Naive B cell (primary cell): ENCODE measurements around the gene SLC39A3. TPM values are rescaled to one million over a fixed set of nuclear protein-coding genes. Genes with fewer than 3 reads are reported as not detected.

Source experiments
- ATAC-seq, 2 donors: fragments of 150-1000 bp; cut with Tn5 transposase; 2 replicates each; pipeline ENCODE4 v1.10.0; 2021; ENCODE audit warnings: low read depth in 2 of 2, mild to moderate bottlenecking in 2 of 2, moderate library complexity in 2 of 2
- DNase-seq: peaks from one replicate; pipeline ENCODE4 v3.0.0; 2022
- H3K27ac Mint-ChIP-seq, 6 donors: one replicate each; pipeline ENCODE4 v1.8.0; 2020 to 2022; ENCODE audit warnings: mild to moderate bottlenecking in 6 of 6, mixed read lengths in 6 of 6, moderate library complexity in 5 of 6, inconsistent platforms in 2 of 6
- H3K27me3 Mint-ChIP-seq, 3 donors: one replicate each; pipeline ENCODE4 v1.8.0; 2021 to 2022; ENCODE audit warnings: mixed read lengths in 3 of 3, mild to moderate bottlenecking in 1 of 3
- H3K36me3 Mint-ChIP-seq, 2 donors: one replicate each; pipeline ENCODE4 v1.8.0; 2020 to 2022; ENCODE audit warnings: mixed read lengths in 2 of 2, inconsistent platforms in 1 of 2, mild to moderate bottlenecking in 1 of 2
- H3K4me1 Mint-ChIP-seq, 3 donors: one replicate each; pipeline ENCODE4 v1.8.0; 2020 to 2022; ENCODE audit warnings: mixed read lengths in 3 of 3, inconsistent platforms in 1 of 3, mild to moderate bottlenecking in 1 of 3, moderate library complexity in 1 of 3
- H3K4me3 Mint-ChIP-seq, 8 donors: one replicate each; pipeline ENCODE4 v1.8.0; 2020 to 2022; ENCODE audit warnings: mild to moderate bottlenecking in 8 of 8, mixed read lengths in 8 of 8, moderate library complexity in 8 of 8, inconsistent platforms in 2 of 8
- H3K9me3 Mint-ChIP-seq, 7 donors: one replicate each; pipeline ENCODE4 v1.8.0; 2020 to 2022; ENCODE audit warnings: mixed read lengths in 7 of 7, mild to moderate bottlenecking in 5 of 7, inconsistent platforms in 2 of 7, moderate library complexity in 1 of 7
- polyA plus RNA-seq, 6 donors: library from polyadenylated mRNA; unstranded; fragments of 300-500 nt; fragmentation: Illumina TruSeq; gene quantifications; one replicate each; pipeline ENCODE4 v1.2.3, GENCODE V29; 2021; ENCODE audit warnings: low read depth in 6 of 6

Gene SLC39A3
- polyA plus RNA-seq, 6 donors from 2014 or later: 56.2 to 88.7 (median 60.5) TPM

GRCh38 chr19:2731181-2731995 lies 8.4 kb downstream of the SLC39A3 start:
- Mint-ChIP-seq H3K27me3 (no peaks in the 10 kb centered on the region), H3K4me1 (peaks cover 20 to 28% (median 27%) of the 10 kb centered on the region in 3 donors), H3K9me3 (no peaks in the 10 kb centered on the region), H3K27ac (peak overlapping the region in 2 of 6 donors; percentile 11 to 59), H3K36me3 (peaks cover 0 to 4% of the 10 kb centered on the region in 2 donors), H3K4me3 (peak overlapping the region in 1 of 8 donors; percentile 42)
- no peak for DNase-seq
- no peak for ATAC-seq

- Mint-ChIP-seq H3K4me1 (peaks cover 23 to 31% (median 24%) of the 10 kb centered on the region in 3 donors), H3K27ac (no peak overlapping the region), H3K4me3 (no peak overlapping the region), H3K27me3 (no peaks in the 10 kb centered on the region), H3K9me3 (peaks cover 0 to 1% (median 0%) of the 10 kb centered on the region in 7 donors), H3K36me3 (peaks cover 0 to 4% of the 10 kb centered on the region in 2 donors)
- no peak for ATAC-seq
- no peak for DNase-seq
These were observed 9.6 kb downstream of the SLC39A3 start for GRCh38 chr19:2729943-2730818.

- DNase-seq (no peak), ATAC-seq (peak in 1 of 2 donors; percentile 36)
- H3K9me3 Mint-ChIP-seq: peaks cover 0 to 1% (median 0%) of the 10 kb centered on the region in 7 donors
- H3K4me3 Mint-ChIP-seq: peak overlapping the region in 1 of 8 donors; percentile 44
- peaks cover 0 to 8% (median 0%) of the 10 kb centered on the region in 3 donors for H3K27me3 Mint-ChIP-seq
- H3K4me1 Mint-ChIP-seq: peaks cover 14 to 26% (median 18%) of the 10 kb centered on the region in 3 donors
- H3K27ac Mint-ChIP-seq: peak overlapping the region in 1 of 6 donors; percentile 15
- no peaks in the 10 kb centered on the region for H3K36me3 Mint-ChIP-seq
These were observed 10.9 kb downstream of the SLC39A3 start for GRCh38 chr19:2728783-2729387.

GRCh38 chr19:2727640-2727944 lies 12.2 kb downstream of the SLC39A3 start:
- ATAC-seq (no peak), DNase-seq (no peak)
- H3K27ac Mint-ChIP-seq: no peak overlapping the region
- H3K4me3 Mint-ChIP-seq: peak overlapping the region in 4 of 8 donors; percentile 12 to 77 (median 44)
- H3K27me3 Mint-ChIP-seq: peaks cover 0 to 8% (median 0%) of the 10 kb centered on the region in 3 donors
- H3K36me3 Mint-ChIP-seq: no peaks in the 10 kb centered on the region
- H3K9me3 Mint-ChIP-seq: peaks cover 0 to 1% (median 0%) of the 10 kb centered on the region in 7 donors
- peaks cover 13 to 24% (median 17%) of the 10 kb centered on the region in 3 donors for H3K4me1 Mint-ChIP-seq

GRCh38 chr19:2726904-2727639 lies 12.7 kb downstream of the SLC39A3 start:
- Mint-ChIP-seq H3K4me3 (peak overlapping the region in 6 of 8 donors; percentile 42 to 83 (median 68)), H3K4me1 (peaks cover 16 to 24% (median 17%) of the 10 kb centered on the region in 3 donors), H3K27ac (peak overlapping the region in 2 of 6 donors; percentile 14 to 65), H3K36me3 (no peaks in the 10 kb centered on the region), H3K27me3 (peaks cover 0 to 8% (median 0%) of the 10 kb centered on the region in 3 donors), H3K9me3 (peaks cover 0 to 1% (median 0%) of the 10 kb centered on the region in 7 donors)
- ATAC-seq (peak; percentile 43 to 53), DNase-seq (no peak)

- peak; percentile 8 to 22 for ATAC-seq
- peaks cover 0 to 1% (median 0%) of the 10 kb centered on the region in 7 donors for H3K9me3 Mint-ChIP-seq
- H3K4me3 Mint-ChIP-seq: peak overlapping the region in 5 of 8 donors; percentile 35 to 66 (median 61)
- no peak for DNase-seq
- H3K4me1 Mint-ChIP-seq: peaks cover 17 to 24% (median 21%) of the 10 kb centered on the region in 3 donors
- H3K27me3 Mint-ChIP-seq: peaks cover 0 to 8% (median 0%) of the 10 kb centered on the region in 3 donors
- peak overlapping the region in 2 of 6 donors; percentile 56 to 83 for H3K27ac Mint-ChIP-seq
- H3K36me3 Mint-ChIP-seq: no peaks in the 10 kb centered on the region
These were observed 13.5 kb downstream of the SLC39A3 start for GRCh38 chr19:2726160-2726855.

- Mint-ChIP-seq H3K4me3 (peak overlapping the region in 5 of 8 donors; percentile 7 to 81 (median 54)), H3K4me1 (peaks cover 22 to 35% (median 30%) of the 10 kb centered on the region in 3 donors), H3K36me3 (no peaks in the 10 kb centered on the region), H3K27ac (peak overlapping the region in 3 of 6 donors; percentile 51 to 89 (median 81)), H3K27me3 (peaks cover 0 to 8% (median 0%) of the 10 kb centered on the region in 3 donors), H3K9me3 (peaks cover 0 to 1% (median 0%) of the 10 kb centered on the region in 7 donors)
- DNase-seq: no peak
- no peak for ATAC-seq
These were observed 15.7 kb downstream of the SLC39A3 start for GRCh38 chr19:2724148-2724557.

- peak overlapping the region in 4 of 8 donors; percentile 9 to 68 (median 44) for H3K4me3 Mint-ChIP-seq
- H3K27me3 Mint-ChIP-seq: peaks cover 0 to 8% (median 0%) of the 10 kb centered on the region in 3 donors
- ATAC-seq (no peak), DNase-seq (no peak)
- H3K9me3 Mint-ChIP-seq: peaks cover 0 to 1% (median 0%) of the 10 kb centered on the region in 7 donors
- H3K4me1 Mint-ChIP-seq: peaks cover 19 to 37% (median 34%) of the 10 kb centered on the region in 3 donors
- H3K36me3 Mint-ChIP-seq: no peaks in the 10 kb centered on the region
- H3K27ac Mint-ChIP-seq: no peak overlapping the region
These were observed 16.1 kb downstream of the SLC39A3 start for GRCh38 chr19:2723747-2724146.

GRCh38 chr19:2723345-2723715 lies 16.5 kb downstream of the SLC39A3 start:
- Mint-ChIP-seq H3K27ac (peak overlapping the region in 2 of 6 donors; percentile 10 to 81), H3K4me3 (peak overlapping the region in 1 of 8 donors; percentile 20), H3K27me3 (peaks cover 0 to 8% (median 0%) of the 10 kb centered on the region in 3 donors), H3K9me3 (peaks cover 0 to 1% (median 0%) of the 10 kb centered on the region in 7 donors), H3K36me3 (no peaks in the 10 kb centered on the region), H3K4me1 (peaks cover 17 to 36% (median 34%) of the 10 kb centered on the region in 3 donors)
- no peak for ATAC-seq
- DNase-seq: no peak

GRCh38 chr19:2722541-2723344 lies 17.1 kb downstream of the SLC39A3 start:
- H3K27me3 Mint-ChIP-seq: peaks cover 0 to 8% (median 0%) of the 10 kb centered on the region in 3 donors
- H3K4me3 Mint-ChIP-seq: peak overlapping the region in 7 of 8 donors; percentile 29 to 86 (median 75)

More at GRCh38 chr19:2722541-2723344, 17.1 kb downstream of the SLC39A3 start:
- H3K9me3 Mint-ChIP-seq: peaks cover 0 to 1% (median 0%) of the 10 kb centered on the region in 7 donors
- ATAC-seq: peak; percentile 22 to 25
- no peaks in the 10 kb centered on the region for H3K36me3 Mint-ChIP-seq
- no peak for DNase-seq
- peaks cover 17 to 40% (median 39%) of the 10 kb centered on the region in 3 donors for H3K4me1 Mint-ChIP-seq
- peak overlapping the region in 3 of 6 donors; percentile 36 to 90 (median 81) for H3K27ac Mint-ChIP-seq
